Measurements from ENCODE around the gene PRDM15. TPM values are rescaled to one million over a fixed set of nuclear protein-coding genes. Genes with fewer than 3 reads are reported as not detected.
A peak's percentile ranks its signal among the peaks of the same experiment; 100 is the strongest.

The PRDM15 gene
- total and polyA plus RNA-seq, 10 donors: 4.4 to 18.0 (median 10.8) TPM

DNA sequence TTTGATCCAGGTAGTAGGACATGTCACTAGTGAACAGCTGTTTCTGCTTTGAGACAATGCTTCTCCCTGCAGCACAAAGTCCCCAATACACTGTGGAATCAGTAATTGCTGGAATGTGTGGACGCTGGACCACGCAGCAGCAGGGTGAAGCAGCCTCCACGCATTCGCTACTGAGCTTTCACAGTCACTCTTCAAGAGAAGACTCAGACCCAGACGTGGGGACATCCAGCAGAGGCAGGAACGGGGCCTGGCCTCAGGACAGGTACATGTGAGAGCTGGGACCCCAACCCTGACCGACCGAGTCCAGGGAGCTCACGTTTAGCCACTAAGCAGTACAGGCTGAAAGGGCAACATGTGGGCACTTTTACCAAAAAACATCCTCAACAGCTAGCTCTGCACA lies 34.1 kb upstream of the PRDM15 start:
- Histone ChIP-seq H3K4me3 (no peak overlapping the region), H3K36me3 (peaks cover 0 to 100% (median 75%) of the 10 kb centered on the region in 6 donors), H3K27ac (no peak overlapping the region), H3K4me1 (peaks cover 0 to 7% (median 0%) of the 10 kb centered on the region in 6 donors), H3K9me3 (no peaks in the 10 kb centered on the region), H3K27me3 (replicated peaks in 1 of 7) (no peaks in the 10 kb centered on the region)
- intact Hi-C loops (cut with DNase I; ENCODE audit: low total_unique reads): no loop called here
- DNase-seq: no peak
- TF ChIP-seq, protein P1, sequence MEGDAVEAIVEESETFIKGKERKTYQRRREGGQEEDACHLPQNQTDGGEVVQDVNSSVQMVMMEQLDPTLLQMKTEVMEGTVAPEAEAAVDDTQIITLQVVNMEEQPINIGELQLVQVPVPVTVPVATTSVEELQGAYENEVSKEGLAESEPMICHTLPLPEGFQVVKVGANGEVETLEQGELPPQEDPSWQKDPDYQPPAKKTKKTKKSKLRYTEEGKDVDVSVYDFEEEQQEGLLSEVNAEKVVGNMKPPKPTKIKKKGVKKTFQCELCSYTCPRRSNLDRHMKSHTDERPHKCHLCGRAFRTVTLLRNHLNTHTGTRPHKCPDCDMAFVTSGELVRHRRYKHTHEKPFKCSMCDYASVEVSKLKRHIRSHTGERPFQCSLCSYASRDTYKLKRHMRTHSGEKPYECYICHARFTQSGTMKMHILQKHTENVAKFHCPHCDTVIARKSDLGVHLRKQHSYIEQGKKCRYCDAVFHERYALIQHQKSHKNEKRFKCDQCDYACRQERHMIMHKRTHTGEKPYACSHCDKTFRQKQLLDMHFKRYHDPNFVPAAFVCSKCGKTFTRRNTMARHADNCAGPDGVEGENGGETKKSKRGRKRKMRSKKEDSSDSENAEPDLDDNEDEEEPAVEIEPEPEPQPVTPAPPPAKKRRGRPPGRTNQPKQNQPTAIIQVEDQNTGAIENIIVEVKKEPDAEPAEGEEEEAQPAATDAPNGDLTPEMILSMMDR (IDR thresholded peaks at IDR 0.05 in 8 of 11, conservative IDR thresholded peaks at IDR 0.05 in 3 of 11): no peak
- TF ChIP-seq POLR2AphosphoS5 (IDR thresholded peaks at IDR 0.05) (no peak), POLR2A (IDR thresholded peaks at IDR 0.05) (no peak)
- WGBS, 5 donors: 85 to 97% (median 93%) methylated on average over 9 of the region's 9 CpGs

DNA sequence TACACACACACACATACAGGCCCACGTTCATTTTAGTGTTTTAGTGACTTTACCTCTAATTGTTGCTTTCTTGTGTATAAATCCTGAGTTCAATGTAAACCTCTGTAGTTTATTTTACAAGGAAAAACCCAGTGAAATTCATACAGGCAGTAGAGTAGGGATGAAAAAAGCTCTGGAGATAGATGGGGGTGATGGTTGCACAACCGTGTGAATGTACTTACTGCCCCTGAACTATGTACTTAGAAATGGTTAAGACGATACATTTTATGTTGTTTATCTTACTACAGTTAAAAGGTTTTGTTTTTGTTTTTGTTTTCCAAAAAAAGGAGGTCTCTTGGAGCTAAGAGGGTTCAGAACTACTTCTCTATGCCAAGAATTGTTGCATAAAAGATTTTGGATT lies 29.7 kb upstream of the PRDM15 start:
- no peak for DNase-seq
- H3K4me3 ChIP-seq: no peak overlapping the region
- intact Hi-C loops (cut with DNase I; ENCODE audit: low total_unique reads): no loop called here
- H3K27me3 ChIP-seq (replicated peaks in 1 of 7): no peaks in the 10 kb centered on the region
- H3K27ac ChIP-seq: peak overlapping the region in 5 of 8 donors; percentile 20 to 54 (median 40)
- no peak for TF ChIP-seq POLR2AphosphoS5 (IDR thresholded peaks at IDR 0.05)
- TF ChIP-seq POLR2A (IDR thresholded peaks at IDR 0.05): no peak
- TF ChIP-seq, protein P1 (IDR thresholded peaks at IDR 0.05 in 8 of 11, conservative IDR thresholded peaks at IDR 0.05 in 3 of 11): no peak
- peaks cover 0 to 100% (median 65%) of the 10 kb centered on the region in 6 donors for H3K36me3 ChIP-seq
- H3K4me1 ChIP-seq: peaks cover 0 to 7% (median 0%) of the 10 kb centered on the region in 6 donors
- no peaks in the 10 kb centered on the region for H3K9me3 ChIP-seq
- WGBS, 5 donors: 71 to 82% (median 78%) methylated on average over 3 of the region's 3 CpGs

DNA sequence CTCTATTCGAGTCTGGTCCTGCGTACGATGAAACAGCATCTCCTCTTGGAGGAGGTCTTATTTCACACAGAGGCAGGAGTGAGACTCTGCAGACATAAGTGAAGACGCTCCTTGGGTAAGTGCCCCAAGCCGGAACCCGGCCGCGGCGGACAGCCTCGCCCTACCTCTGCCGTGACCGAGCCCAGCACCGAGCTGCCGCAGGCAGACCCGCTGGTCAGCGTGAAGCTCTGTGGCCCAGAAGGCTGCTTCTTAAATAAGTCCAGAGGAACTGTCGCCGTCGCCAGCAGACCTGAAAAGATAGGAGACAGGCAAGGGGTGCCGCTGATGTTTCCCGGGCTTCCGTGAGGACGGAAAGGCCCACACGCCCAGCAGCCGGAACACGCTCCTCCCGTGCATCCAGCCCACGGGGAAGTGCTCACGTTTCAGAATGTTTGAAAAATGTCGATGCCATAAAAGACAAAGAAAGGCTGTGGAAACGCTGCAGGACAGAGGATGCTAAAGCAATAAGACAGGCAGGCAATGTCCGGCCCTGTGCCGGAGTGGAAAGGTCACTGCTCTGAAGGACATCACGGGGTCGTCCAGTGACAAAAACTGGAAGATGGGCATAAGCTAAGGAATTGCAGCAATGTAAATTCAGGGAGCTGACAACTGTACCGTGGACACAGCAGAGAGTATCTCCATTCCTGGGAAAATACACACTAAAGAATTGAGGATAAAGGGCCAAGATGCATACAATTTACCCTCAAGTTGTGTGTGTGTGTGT lies 28.5 kb upstream of the PRDM15 start:
- H3K27me3 ChIP-seq (replicated peaks in 1 of 7): no peaks in the 10 kb centered on the region
- no peaks in the 10 kb centered on the region for H3K9me3 ChIP-seq
- peaks cover 0 to 7% (median 0%) of the 10 kb centered on the region in 6 donors for H3K4me1 ChIP-seq
- TF ChIP-seq, protein P1 (IDR thresholded peaks at IDR 0.05 in 8 of 11, conservative IDR thresholded peaks at IDR 0.05 in 3 of 11): no peak
- peak in 1 of 3 donors; percentile 10 for TF ChIP-seq POLR2AphosphoS5 (IDR thresholded peaks at IDR 0.05)
- H3K4me3 ChIP-seq: no peak overlapping the region
- H3K27ac ChIP-seq: no peak overlapping the region
- WGBS, 5 donors: 89 to 93% (median 93%) methylated on average over 31 to 36 of the region's 36 CpGs
- intact Hi-C loops (cut with DNase I; ENCODE audit: low total_unique reads): no loop called here
- no peak for DNase-seq
- peaks cover 0 to 100% (median 66%) of the 10 kb centered on the region in 6 donors for H3K36me3 ChIP-seq

DNA sequence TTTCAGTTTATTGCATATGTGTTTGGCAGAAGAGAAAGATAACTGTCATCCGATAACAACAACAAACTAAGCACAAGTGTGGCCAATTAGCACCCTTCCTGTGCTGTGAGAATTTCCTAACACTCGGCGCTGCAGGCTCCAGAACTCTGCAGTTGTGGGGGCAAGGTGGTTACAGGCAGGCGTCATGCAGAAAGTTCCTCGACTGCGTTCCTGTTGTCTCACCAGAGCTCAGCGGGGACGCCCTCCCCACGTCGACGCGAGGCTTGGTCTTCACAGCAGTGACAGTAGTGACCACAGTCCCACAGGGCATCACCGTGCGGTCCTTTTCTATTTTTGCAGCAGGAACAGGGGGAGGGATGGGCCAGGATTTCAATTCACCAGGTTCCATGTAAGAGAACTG lies 27.6 kb upstream of the PRDM15 start:
- DNase-seq: no peak
- peaks cover 0 to 100% (median 64%) of the 10 kb centered on the region in 6 donors for H3K36me3 ChIP-seq
- WGBS, 5 donors: 84 to 91% (median 85%) methylated on average over 14 of the region's 14 CpGs
- H3K4me1 ChIP-seq: peaks cover 0 to 7% (median 0%) of the 10 kb centered on the region in 6 donors
- intact Hi-C loops (cut with DNase I; ENCODE audit: low total_unique reads): no loop called here
- TF ChIP-seq POLR2AphosphoS5 (IDR thresholded peaks at IDR 0.05): peak in 1 of 3 donors; percentile 21
- TF ChIP-seq, protein P1 (IDR thresholded peaks at IDR 0.05 in 8 of 11, conservative IDR thresholded peaks at IDR 0.05 in 3 of 11): no peak
- H3K27me3 ChIP-seq (replicated peaks in 1 of 7): no peaks in the 10 kb centered on the region
- no peaks in the 10 kb centered on the region for H3K9me3 ChIP-seq
- H3K27ac ChIP-seq: no peak overlapping the region
- no peak overlapping the region for H3K4me3 ChIP-seq
